Stimulated activated CD4-positive, alpha-beta T cell treated with anti-CD3 and anti-CD28 coated beads, Interleukin-4, amount 100 ng/mL, for 24 hours (primary cell): ENCODE results near the gene MRPL52.
"Not testable (repeated sequence)": the region's sequence is repeated elsewhere in the genome, so short reads cannot be mapped to it uniquely, and the experiment has no call there.

Experiments used
- DNase-seq: peaks from one replicate; pipeline ENCODE4 v3.0.0-alpha.2; 2020

MRPL52 gene

GRCh38 chr14:22856428-22856827 lies 26.7 kb downstream of the MRPL52 start:
- DNase-seq, result no peak

- not testable (repeated sequence) for DNase-seq
These were observed 30.7 kb downstream of the MRPL52 start for GRCh38 chr14:22860377-22860776.

- DNase-seq, result no peak
These were observed 32.0 kb downstream of the MRPL52 start for GRCh38 chr14:22861651-22862050.

GRCh38 chr14:22864979-22865378 lies 35.3 kb downstream of the MRPL52 start:
- DNase-seq, result no peak

- no peak for DNase-seq
These were observed 36.0 kb downstream of the MRPL52 start for GRCh38 chr14:22865424-22866405.

GRCh38 chr14:22866874-22867273 lies 37.2 kb downstream of the MRPL52 start:
- DNase-seq, result no peak

GRCh38 chr14:22870811-22871223 lies 41.1 kb downstream of the MRPL52 start:
- DNase-seq, result no peak

- DNase-seq, result peak; percentile 75
These were observed 41.7 kb downstream of the MRPL52 start, which contains the start of gene LRP10 for GRCh38 chr14:22871224-22872032. LRP10 (plus strand) TSS chr14:22871740; CDS start chr14:22872304, 564 bp downstream.

- DNase-seq, result peak; percentile 78
These were observed 42.5 kb downstream of the MRPL52 start for GRCh38 chr14:22872033-22872832.

- no peak for DNase-seq
These were observed 43.3 kb downstream of the MRPL52 start for GRCh38 chr14:22872833-22873520.

GRCh38 chr14:22875003-22875747 lies 45.5 kb downstream of the MRPL52 start:
- no peak for DNase-seq

- no peak for DNase-seq
These were observed 46.1 kb downstream of the MRPL52 start for GRCh38 chr14:22875748-22876319.

GRCh38 chr14:22877000-22877501 lies 47.4 kb downstream of the MRPL52 start:
- no peak for DNase-seq

- DNase-seq, result no peak
These were observed 48.9 kb downstream of the MRPL52 start for GRCh38 chr14:22878271-22879246.

- DNase-seq, result no peak
These were observed 52.4 kb downstream of the MRPL52 start for GRCh38 chr14:22882064-22882463.

GRCh38 chr14:22882529-22883172 lies 53.0 kb downstream of the MRPL52 start:
- DNase-seq, result peak; percentile 37

GRCh38 chr14:22883173-22883976 lies 53.7 kb downstream of the MRPL52 start, which contains the start of gene REM2:
REM2 (plus strand) TSS chr14:22883222; CDS start chr14:22883288, 66 bp downstream.
- DNase-seq, result no peak
